ENCODE data around the gene WDR35.
"Not testable (repeated sequence)": the region's sequence is repeated elsewhere in the genome, so short reads cannot be mapped to it uniquely, and the experiment has no call there.

Gene WDR35

GRCh38 chr2:19893520-19894133 lies 96.3 kb downstream of the WDR35 start:
- DNase-seq (ENCODE audit: low read depth), result no peak

GRCh38 chr2:19891971-19892370 lies 97.9 kb downstream of the WDR35 start:
- DNase-seq (ENCODE audit: low read depth), result not testable (repeated sequence)

- DNase-seq (ENCODE audit: low read depth), result no peak
These were observed 99.8 kb downstream of the WDR35 start for GRCh38 chr2:19890104-19890503.

DNA sequence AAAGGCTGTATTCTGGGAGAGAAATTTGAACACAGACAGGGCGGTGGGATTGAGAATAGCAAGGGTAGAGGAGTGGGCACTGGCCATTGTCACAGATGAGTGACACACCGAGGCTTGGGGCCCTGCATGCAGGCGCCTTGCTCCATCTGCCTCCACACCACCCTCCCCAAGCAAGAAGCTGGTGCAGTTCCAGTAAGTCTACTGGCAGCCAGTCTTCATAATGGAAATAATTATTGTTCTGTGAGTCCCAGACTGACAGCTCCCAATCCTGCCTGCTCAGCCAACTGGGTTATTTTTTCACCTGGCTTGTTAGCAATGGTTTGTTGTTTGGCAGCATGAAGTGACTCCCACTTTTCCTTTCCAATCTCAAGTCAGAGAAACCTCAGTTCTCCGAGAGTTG lies 101.1 kb downstream of the WDR35 start:
- DNase-seq (ENCODE audit: low read depth), result no peak

- no peak for DNase-seq (ENCODE audit: low read depth)
These were observed 102.4 kb downstream of the WDR35 start for GRCh38 chr2:19887510-19887909.

DNA sequence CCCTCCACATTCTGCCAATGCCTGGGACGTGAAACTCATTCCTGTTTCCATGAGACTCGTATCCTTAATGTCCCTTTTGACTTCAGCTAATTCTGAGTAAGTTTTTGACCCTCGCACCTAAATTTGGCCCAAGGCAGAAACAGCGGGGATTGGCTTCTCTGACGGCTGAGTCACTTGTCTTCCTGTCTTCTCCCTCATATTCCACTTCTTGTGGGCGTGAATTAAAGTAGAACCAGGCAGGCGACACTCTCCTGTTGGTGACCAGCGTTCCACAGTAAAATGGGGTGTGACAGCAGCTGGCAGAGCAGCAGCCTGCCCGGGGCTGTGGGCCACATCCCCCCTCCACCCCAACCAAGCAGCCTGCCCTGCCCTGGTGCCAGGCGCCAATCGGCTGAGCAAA lies 103.6 kb downstream of the WDR35 start:
- DNase-seq (ENCODE audit: low read depth), result no peak

GRCh38 chr2:19885791-19886190 lies 104.1 kb downstream of the WDR35 start:
- DNase-seq (ENCODE audit: low read depth), result no peak

- DNase-seq (ENCODE audit: low read depth), result no peak
These were observed 105.8 kb downstream of the WDR35 start for GRCh38 chr2:19883971-19884720.

- DNase-seq (ENCODE audit: low read depth), result no peak
These were observed 106.4 kb downstream of the WDR35 start for GRCh38 chr2:19883486-19883885.

- no peak for DNase-seq (ENCODE audit: low read depth)
These were observed 107.6 kb downstream of the WDR35 start for GRCh38 chr2:19882286-19882685.

- no peak for DNase-seq (ENCODE audit: low read depth)
These were observed 108.0 kb downstream of the WDR35 start for GRCh38 chr2:19881908-19882265.

- DNase-seq (ENCODE audit: low read depth), result no peak
These were observed 108.5 kb downstream of the WDR35 start for GRCh38 chr2:19881221-19881907.

DNA sequence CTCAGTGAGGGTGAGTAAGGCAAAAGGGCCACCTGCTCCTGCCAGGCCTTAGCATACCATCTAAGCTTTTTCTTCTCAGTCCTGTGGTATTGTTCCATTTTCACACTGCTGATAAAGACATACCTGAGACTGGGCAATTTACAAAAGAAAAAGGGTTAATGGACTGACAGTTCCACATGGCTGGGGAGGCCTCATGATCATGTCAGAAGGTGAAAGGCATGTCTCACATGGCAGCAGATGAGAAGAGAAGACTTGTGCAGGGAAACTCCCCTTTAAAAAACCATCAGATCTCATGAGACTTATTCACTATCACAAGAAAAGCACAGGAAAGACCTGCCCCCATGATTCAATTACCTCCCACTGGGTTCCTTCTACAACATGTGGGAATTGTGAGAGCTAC lies 109.7 kb downstream of the WDR35 start:
- not testable (repeated sequence) for DNase-seq (ENCODE audit: low read depth)

GRCh38 chr2:19879120-19879519 lies 110.8 kb downstream of the WDR35 start:
- DNase-seq (ENCODE audit: low read depth), result no peak

- DNase-seq (ENCODE audit: low read depth), result no peak
These were observed 111.4 kb downstream of the WDR35 start for GRCh38 chr2:19878268-19879046.

- no peak for DNase-seq (ENCODE audit: low read depth)
These were observed 113.2 kb downstream of the WDR35 start for GRCh38 chr2:19876751-19877150.

DNA sequence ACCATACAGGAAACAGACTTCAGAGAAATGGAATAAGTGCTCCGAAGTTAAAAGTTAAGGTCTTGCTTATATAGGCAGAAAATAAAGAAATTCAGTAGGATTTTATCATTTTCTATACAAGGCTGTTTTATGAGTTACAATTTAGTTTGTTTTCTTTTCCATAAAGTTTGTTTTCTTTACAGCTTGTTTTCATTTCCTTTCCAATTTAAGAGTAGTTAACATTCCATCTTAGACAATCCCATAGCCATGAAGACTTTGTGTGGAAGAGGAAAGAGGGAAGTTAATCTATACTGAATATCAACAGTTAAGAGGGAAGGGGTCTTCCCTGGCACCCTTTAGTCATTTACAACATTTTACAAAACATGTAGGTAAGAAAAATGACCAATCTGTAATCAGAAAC lies 114.6 kb downstream of the WDR35 start:
- DNase-seq (ENCODE audit: low read depth), result no peak

DNA sequence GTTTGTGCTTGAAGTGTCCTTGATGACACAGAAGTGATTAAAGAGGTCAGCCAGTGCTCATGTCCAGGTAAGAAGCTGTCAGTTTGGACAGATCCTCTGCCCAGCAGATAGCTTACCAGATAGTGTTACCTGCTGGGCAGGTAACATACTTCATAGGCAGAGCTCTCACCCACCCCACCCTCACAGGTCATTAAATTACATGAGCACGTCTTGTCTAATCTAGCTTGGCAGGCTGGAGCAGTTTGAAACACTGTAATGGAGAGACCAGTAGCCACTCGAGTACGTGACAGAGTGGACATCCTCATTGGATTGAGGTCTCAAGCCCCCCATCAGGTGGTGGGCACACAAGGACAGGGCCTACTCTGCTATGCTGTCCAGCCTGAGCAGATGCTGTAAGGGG lies 115.2 kb downstream of the WDR35 start:
- no peak for DNase-seq (ENCODE audit: low read depth)

DNA sequence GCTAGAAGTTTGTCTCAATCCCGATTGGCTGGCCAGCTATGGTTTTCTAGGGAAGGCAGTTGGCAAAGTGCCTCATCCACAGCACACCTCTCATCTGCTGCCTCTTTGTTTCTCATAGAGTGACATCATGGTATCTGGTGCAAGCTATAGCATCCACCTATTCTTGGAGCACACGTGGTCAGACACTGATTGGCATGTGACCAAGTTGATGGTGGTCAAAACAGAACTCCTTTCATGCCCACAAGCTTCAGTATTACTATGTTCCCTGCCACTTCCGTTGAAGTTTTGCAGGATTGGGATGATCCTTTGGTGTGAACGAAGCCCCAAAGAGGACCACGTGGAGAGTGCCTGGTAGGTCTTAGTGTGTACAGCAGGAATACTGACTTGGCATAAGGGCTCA lies 116.9 kb downstream of the WDR35 start:
- no peak for DNase-seq (ENCODE audit: low read depth)

DNA sequence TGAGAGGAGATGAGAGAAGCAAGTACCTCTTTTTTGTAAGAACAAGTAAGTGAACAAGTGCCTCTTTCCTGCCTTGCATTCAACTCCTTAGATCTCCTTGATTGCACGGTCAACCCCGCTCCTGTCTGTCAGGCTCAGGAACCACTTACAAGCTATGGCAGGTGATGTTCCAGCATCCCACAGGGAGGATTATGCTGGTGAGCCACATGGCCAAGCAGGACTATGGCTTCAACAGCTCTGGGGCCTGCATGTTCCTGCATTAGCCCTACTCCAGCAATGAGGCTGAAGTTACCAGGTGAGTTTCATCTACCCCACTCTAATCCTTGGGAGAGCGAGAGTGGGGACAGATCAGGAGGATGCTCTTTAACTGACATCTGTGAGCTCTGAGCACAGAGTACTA lies 117.6 kb downstream of the WDR35 start:
- DNase-seq (ENCODE audit: low read depth), result no peak

- no peak for DNase-seq (ENCODE audit: low read depth)
These were observed 118.1 kb downstream of the WDR35 start for GRCh38 chr2:19871836-19872235.

DNA sequence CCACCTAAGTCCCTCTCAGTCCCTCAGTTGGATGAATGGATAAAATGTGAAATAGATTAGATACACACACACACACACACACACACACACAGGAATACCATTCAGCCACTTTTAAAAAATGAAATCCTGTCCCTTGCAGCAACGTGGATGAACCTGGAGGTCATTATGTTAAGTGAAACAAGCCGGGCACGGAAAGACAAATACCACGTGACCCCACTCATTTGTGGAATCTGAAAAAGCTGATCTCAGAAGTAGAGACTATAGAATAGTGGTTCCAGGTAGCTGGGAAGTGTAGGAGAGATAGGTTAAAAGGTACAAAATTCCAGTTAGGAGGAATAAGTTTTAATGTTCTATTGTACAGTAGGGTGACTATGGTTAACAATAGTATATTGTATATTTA lies 119.1 kb downstream of the WDR35 start:
- DNase-seq (ENCODE audit: low read depth), result no peak

All from stimulated activated CD4-positive, alpha-beta T cell treated with anti-CD3 and anti-CD28 coated beads, Interleukin-2, amount 100 ng/mL, for 4 hours (primary cell).